ENCODE measurements around the gene HMX2.

Gene HMX2

GRCh38 chr10:123139521-123140163 lies 8.3 kb upstream of the HMX2 start:
- DNase-seq (ENCODE audit: low read depth) = no peak

GRCh38 chr10:123140164-123140982 lies 7.6 kb upstream of the HMX2 start:
- DNase-seq (ENCODE audit: low read depth) = no peak

- DNase-seq (ENCODE audit: low read depth) = no peak
Observed at GRCh38 chr10:123140983-123141390, 6.9 kb upstream of the HMX2 start.

GRCh38 chr10:123141791-123142700 lies 5.9 kb upstream of the HMX2 start:
- DNase-seq (ENCODE audit: low read depth) = no peak

DNA sequence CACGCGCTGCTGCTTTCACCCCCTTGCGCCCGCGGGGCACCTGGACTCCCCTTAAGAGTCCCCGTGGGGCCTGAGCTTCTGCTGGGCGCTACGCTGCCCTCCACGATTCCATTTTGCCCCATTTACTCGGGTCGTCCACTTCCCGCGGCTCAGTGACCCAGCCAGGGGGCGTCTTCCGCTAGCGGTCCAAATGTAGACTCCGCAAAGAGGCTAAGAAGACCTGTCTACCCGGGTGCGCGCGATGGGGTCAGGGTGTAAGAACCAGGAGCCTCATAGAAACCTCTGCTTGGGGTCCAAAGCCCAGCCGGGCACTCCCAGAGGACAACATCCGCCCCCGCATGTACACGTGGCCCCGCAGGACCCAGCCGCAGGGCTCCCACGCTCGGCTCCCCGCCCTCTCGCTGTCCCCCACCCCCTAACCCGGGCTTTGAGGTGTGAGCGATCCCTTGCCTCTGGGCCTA lies 5.2 kb upstream of the HMX2 start:
- no peak for DNase-seq (ENCODE audit: low read depth)

DNA sequence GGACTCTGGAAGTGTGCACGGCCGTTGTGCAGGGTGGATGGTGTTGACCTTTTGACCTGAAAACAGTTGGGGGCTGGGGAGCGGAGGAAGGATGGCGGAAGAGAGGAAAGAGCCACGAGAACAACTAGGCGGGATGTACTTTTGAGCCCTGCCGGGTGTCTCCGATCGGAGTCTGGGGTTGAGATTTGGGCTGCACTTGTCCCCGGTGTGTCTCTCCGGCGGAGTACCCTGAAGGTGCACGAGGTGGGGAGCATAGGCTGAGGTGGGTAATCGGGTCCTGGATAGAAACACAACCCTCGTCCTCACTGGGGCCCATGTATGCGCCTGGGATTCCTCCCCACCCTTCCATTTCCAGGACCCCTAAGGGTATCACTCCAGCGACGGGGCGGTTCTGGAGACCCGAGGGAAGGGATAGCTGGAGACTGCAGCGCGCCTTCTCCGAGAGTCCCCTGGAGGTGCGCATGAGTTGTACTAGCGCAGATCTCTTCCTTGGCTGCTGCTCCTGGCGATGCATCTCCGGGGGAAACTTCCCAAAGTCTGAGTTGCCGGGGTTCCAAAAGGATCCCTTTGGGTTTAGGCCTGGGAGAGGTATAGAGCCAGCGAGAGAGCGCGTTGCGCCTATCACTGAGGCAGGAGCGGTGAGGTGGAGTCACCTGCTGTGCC lies 4.6 kb upstream of the HMX2 start:
- DNase-seq (ENCODE audit: low read depth) = no peak

DNA sequence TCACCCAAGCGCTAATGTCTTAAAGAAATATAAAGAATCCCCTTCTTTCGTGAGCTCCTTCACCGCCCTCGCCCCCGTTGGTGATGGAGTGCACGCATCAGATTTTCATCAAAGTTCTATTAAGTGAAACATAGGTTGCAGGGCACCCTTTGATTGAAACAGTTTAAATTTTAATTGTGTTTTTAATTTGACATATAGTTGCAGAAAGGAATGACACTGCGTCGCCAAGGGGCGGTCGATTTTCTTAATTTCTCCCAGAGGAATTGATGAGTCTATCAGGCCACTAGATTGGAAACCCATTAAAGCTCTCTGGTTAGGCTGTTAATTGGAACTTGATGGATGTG lies 4.1 kb upstream of the HMX2 start:
- no peak for DNase-seq (ENCODE audit: low read depth)

DNA sequence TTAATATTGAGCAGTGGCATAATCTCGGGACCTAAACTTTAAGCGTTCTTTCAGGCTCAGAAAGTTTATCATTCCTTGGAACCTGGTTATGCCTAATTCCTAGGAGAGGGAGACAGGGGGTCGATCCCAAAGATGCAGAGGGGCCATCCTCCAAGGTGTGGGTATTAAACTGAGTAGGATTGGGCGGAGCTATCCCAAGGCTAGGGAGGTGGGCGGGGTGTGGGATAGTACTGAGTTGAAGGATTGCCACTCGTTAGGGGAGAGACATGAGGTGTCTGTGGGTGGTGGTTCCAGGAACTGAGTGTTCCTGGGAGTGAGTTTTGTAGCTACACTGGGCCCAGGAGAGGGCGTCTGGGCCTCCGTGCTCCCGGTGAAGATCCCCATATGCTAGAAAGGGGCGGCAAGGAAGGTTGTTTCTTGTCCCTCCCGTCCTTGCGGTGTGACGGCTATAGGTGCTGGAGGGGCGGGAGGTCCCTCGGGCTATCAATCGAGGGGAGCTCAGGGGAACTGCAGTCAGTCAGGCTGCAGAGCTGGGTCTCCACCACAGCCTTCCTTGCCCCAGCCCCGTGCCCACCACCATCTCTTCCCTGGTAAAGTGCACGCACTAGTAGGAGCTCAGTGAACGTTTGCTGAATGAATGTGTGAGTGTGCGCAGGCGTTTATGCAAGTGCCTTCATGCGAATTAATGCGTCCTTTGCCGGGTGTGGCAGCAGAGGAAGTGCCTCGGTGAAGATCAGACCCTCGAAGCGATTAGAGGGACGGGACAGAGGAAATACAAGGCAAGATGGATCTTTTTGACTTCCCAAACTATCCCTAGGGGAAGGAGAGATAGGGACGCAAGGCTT lies 3.0 kb upstream of the HMX2 start:
- DNase-seq (ENCODE audit: low read depth) = no peak

DNA sequence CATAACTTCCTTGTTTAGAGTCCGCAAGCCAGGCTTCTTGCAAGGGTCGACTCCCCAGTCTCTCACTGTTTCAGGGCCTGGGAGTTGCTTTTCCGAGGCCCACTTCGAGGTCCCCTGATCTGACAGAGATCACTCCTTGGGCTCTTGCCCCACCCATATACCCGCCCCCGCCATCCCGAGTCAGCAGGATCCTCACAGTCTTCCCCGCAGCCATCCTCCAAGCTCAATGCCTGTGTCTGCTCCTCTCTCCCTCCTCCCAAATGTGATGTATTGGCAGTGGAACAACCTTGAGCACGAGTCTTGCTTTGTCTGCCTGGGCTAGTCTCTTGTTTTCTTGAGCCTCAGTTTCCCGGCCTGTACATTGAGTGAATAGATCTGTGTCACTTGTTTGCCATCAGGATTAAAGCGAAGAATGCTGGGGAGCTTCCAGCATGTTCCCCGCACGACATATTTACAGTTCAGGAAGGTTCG lies 2.4 kb upstream of the HMX2 start:
- DNase-seq (ENCODE audit: low read depth) = no peak

- DNase-seq (ENCODE audit: low read depth) = no peak
Observed at GRCh38 chr10:123146013-123146893, 1.7 kb upstream of the HMX2 start.

DNA sequence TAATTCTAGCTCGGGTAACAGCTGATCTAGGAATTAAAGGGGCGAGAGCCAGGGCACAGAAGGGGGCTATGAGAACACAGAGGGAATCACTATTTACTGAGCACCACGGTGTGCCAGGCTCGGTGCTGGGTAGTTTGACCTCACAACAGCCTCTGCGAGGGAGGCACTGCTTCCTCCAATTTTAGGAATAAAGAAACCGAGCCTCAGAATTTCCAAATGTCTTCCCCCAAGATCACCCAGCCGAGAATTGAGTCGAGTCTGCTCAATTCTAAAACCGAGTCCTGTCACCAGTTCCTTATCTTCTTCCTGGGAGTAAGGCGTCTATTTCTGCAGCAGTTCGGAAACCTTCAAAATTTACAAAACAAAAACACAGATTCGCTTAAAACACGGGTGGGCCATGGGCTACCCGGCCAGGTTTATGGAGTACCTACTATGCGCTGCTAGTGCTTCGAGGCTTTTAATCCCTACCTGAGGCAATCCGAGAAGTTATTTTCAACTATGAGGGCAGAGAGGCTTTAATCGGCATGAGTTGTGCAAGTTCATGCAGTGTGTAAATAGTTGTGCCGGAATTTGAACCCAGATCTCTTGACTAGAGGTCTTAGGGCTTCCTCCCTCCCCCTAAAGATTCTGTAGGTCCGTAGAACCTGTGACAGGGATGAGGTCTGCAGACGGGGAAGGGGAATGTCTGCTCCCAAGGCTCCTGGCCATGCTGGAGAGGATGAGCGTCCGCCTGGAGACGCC lies 872 bp upstream of the HMX2 start:
- no peak for DNase-seq (ENCODE audit: low read depth)

- DNase-seq (ENCODE audit: low read depth) = no peak
Observed at GRCh38 chr10:123148414-123149161, 652 bp downstream of the HMX2 start.

DNA sequence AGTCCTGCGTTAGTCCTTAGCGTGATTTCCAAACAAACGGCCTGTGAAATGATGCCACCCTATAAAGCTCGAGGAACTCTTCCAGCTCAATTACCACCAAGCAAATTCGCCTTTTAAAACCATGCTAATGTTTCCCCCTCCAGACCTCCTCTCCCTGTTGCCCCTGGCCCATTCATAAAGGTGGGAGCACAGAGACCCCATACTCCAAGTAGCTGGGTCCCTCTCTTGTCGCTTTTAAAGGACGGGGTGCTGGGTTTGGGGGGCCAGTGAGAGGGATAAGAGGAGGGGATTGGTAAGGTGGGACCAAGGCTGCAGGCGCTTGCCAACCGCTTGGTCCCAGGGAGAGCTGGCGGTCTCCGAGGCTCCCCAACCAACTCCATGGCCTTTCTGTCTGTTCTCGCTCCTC lies 1.2 kb downstream of the HMX2 start:
- DNase-seq (ENCODE audit: low read depth) = no peak

- DNase-seq (ENCODE audit: low read depth) = no peak
Observed at GRCh38 chr10:123149568-123150270, 1.8 kb downstream of the HMX2 start.

DNA sequence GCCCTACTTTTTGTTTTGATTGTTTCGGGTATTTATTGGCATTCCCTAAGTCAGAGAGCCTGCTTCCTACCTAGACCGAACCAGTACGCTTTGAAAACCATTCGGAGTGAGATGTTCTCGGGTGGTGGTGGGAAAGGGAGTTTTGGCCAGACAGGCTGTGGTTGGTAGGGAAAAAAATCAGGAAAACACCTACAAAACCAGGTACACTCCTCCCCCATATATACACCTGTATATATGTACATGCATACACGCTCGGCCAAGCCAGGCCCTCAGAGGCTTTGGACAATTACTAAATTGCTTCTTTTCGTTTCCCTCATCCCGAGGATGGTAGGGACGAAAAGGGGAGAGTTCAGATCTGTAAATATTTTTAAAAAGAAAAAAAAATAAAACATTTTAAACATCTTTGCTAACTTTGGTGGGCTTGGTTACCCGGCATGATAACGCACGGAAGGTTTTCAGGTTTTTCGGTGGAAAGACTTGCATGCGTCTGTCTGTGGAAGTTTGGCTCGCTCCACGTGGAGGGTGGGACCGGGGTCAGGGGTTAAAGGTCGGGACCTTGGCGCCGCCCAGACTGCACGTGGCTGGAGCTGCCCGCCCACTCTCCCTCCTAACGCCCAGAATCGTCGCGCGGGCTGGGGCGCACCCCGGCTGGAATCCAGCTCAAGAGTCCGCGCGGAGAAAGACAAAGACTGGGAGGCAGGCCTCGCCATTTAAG lies 2.5 kb downstream of the HMX2 start:
- DNase-seq (ENCODE audit: low read depth) = no peak

- DNase-seq (ENCODE audit: low read depth) = no peak
Observed at GRCh38 chr10:123150986-123151736, 3.2 kb downstream of the HMX2 start.

GRCh38 chr10:123151737-123152135 lies 3.8 kb downstream of the HMX2 start:
- DNase-seq (ENCODE audit: low read depth) = no peak
